ENCODE measurements around the gene NOP58.

NOP58 gene

GRCh38 chr2:202278944-202279343, 13.4 kb downstream of the NOP58 start:
- H3K27ac ChIP-seq (ENCODE audit: low read depth, low read length), result no peak overlapping the region
- TF ChIP-seq CTCF (IDR thresholded peaks at IDR 0.05; ENCODE audit: insufficient read depth, low read length, poor library complexity, severe bottlenecking), result peak; percentile 14
- TF ChIP-seq EZH2phosphoT487 (conservative IDR thresholded peaks at IDR 0.05; ENCODE audit: low read length), result no peak
- peaks cover 59% of the 10 kb centered on the region for H3K36me3 ChIP-seq (ENCODE audit: low read length)
- no peak overlapping the region for H3K4me2 ChIP-seq (ENCODE audit: low read depth, low read length, poor library complexity, severe bottlenecking)
- peaks cover 86% of the 10 kb centered on the region for H3K79me2 ChIP-seq (ENCODE audit: insufficient read depth, low read length)
- H3K9me3 ChIP-seq (ENCODE audit: insufficient read depth, low read length), result no peaks in the 10 kb centered on the region
- H3F3A ChIP-seq (ENCODE audit: insufficient read depth), result peaks cover 15% of the 10 kb centered on the region
- H4K20me1 ChIP-seq (ENCODE audit: low read depth, low read length), result peaks cover 62% of the 10 kb centered on the region
- no peak overlapping the region for H3K9ac ChIP-seq (ENCODE audit: low read length)
- H3K4me3 ChIP-seq (ENCODE audit: insufficient read depth, low read length, poor library complexity, severe bottlenecking), result no peak overlapping the region
- no peaks in the 10 kb centered on the region for H3K9me2 ChIP-seq (replicated peaks; ENCODE audit: insufficient read depth, low read length)
- H2AFZ ChIP-seq (ENCODE audit: low read depth, low read length, severe bottlenecking), result no peak overlapping the region
- H3K27me3 ChIP-seq (ENCODE audit: low read length), result no peaks in the 10 kb centered on the region

- H3K9me2 ChIP-seq (replicated peaks; ENCODE audit: insufficient read depth, low read length), result no peaks in the 10 kb centered on the region
- TF ChIP-seq EZH2phosphoT487 (conservative IDR thresholded peaks at IDR 0.05; ENCODE audit: low read length), result no peak
- TF ChIP-seq CTCF (IDR thresholded peaks at IDR 0.05; ENCODE audit: insufficient read depth, low read length, poor library complexity, severe bottlenecking), result no peak
- no peaks in the 10 kb centered on the region for H3K27me3 ChIP-seq (ENCODE audit: low read length)
- peaks cover 60% of the 10 kb centered on the region for H3K36me3 ChIP-seq (ENCODE audit: low read length)
- peaks cover 26% of the 10 kb centered on the region; the same call in 1 of the 2 replicates for H4K20me1 ChIP-seq (ENCODE audit: low read depth, low read length)
- H3K4me3 ChIP-seq (ENCODE audit: insufficient read depth, low read length, poor library complexity, severe bottlenecking), result no peak overlapping the region
- peaks cover 27% of the 10 kb centered on the region for H3K79me2 ChIP-seq (ENCODE audit: insufficient read depth, low read length)
- peaks cover 9% of the 10 kb centered on the region; the same call in 1 of the 2 replicates for H3F3A ChIP-seq (ENCODE audit: insufficient read depth)
- no peak overlapping the region for H3K4me2 ChIP-seq (ENCODE audit: low read depth, low read length, poor library complexity, severe bottlenecking)
- no peak overlapping the region for H3K9ac ChIP-seq (ENCODE audit: low read length)
- H3K9me3 ChIP-seq (ENCODE audit: insufficient read depth, low read length), result no peaks in the 10 kb centered on the region
- H3K27ac ChIP-seq (ENCODE audit: low read depth, low read length), result no peak overlapping the region
- no peak overlapping the region for H2AFZ ChIP-seq (ENCODE audit: low read depth, low read length, severe bottlenecking)
Observed at GRCh38 chr2:202286595-202286994, 21.0 kb downstream of the NOP58 start.

DNA sequence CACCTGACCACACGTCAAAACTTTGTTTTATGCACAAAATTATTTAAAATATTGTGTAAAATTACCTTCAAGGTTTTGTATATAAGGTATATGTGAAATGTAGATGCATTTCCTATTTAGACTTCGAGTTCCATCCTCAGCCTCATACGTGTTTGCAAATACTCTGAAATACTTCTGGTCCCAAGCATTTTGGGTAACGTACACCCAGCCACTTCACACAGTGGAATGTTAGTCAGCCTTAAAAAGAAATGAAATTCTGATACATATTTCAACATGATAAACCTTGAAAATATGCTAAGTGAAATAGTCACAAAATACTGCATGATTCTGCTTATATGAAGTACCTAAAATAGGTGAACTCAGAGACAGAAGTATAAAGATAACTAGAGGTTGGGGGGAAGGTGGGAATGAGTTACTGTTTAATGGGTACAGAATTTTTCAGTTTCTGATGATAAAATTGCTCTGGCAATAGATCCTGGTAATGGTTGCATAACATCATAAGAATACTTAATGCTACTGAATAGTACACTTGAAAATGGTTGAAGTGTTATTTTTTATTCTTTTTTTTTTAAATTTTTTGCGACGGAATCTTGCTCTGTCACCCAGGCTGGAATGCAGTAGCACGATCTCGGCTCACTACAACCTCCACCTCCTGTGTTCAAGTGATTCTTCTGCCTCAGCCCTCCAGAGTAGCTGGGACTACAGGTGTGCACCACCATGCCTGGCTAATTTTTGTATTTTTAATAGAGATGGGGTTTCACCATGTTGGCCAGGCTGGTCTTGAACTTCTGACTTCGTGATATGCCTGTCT, 24.0 kb downstream of the NOP58 start:
- no peak overlapping the region for H3K4me3 ChIP-seq (ENCODE audit: insufficient read depth, low read length, poor library complexity, severe bottlenecking)
- peaks cover 14% of the 10 kb centered on the region; the same call in 1 of the 2 replicates for H4K20me1 ChIP-seq (ENCODE audit: low read depth, low read length)
- H3K27me3 ChIP-seq (ENCODE audit: low read length), result no peaks in the 10 kb centered on the region
- no peak overlapping the region for H3K4me2 ChIP-seq (ENCODE audit: low read depth, low read length, poor library complexity, severe bottlenecking)
- H3K9ac ChIP-seq (ENCODE audit: low read length), result no peak overlapping the region
- no peak overlapping the region for H2AFZ ChIP-seq (ENCODE audit: low read depth, low read length, severe bottlenecking)
- no peak for TF ChIP-seq CTCF (IDR thresholded peaks at IDR 0.05; ENCODE audit: insufficient read depth, low read length, poor library complexity, severe bottlenecking)
- H3K27ac ChIP-seq (ENCODE audit: low read depth, low read length), result no peak overlapping the region
- no peaks in the 10 kb centered on the region for H3K9me3 ChIP-seq (ENCODE audit: insufficient read depth, low read length)
- peaks cover 51% of the 10 kb centered on the region for H3K36me3 ChIP-seq (ENCODE audit: low read length)
- H3K9me2 ChIP-seq (replicated peaks; ENCODE audit: insufficient read depth, low read length), result no peaks in the 10 kb centered on the region
- peaks cover 9% of the 10 kb centered on the region; the same call in 1 of the 2 replicates for H3K79me2 ChIP-seq (ENCODE audit: insufficient read depth, low read length)
- H3F3A ChIP-seq (ENCODE audit: insufficient read depth), result peaks cover 4% of the 10 kb centered on the region; the same call in 1 of the 2 replicates

Measured in SU-DHL-6 (cell line).